Vagina (tissue), 2 donors: ENCODE measurements around the gene F11. TPM values are rescaled to one million over a fixed set of nuclear protein-coding genes. Genes with fewer than 3 reads are reported as not detected.

ENCODE experiments used
- DNase-seq, 2 donors: peaks; one replicate each; pipeline ENCODE4 v3.0.0-alpha.2; 2017; ENCODE audit errors: extremely low spot score in 2 of 2
- H3K27ac ChIP-seq: fragments of 200-600 bp; sonication (generic); one replicate; pipeline ENCODE4 v1.5.1; 2019
- H3K27me3 ChIP-seq: fragments of 200-600 bp; sonication (generic); one replicate; pipeline ENCODE4 v1.5.1; 2019
- H3K36me3 ChIP-seq, 2 donors: fragments of 200-600 bp; sonication (generic); one replicate each; pipeline ENCODE4 v1.5.1; 2017 to 2019
- H3K4me1 ChIP-seq: fragments of 200-600 bp; sonication (generic); one replicate; pipeline ENCODE4 v1.5.1; 2019
- H3K4me3 ChIP-seq, 2 donors: fragments of 200-600 bp; sonication (generic); 1 replicate in 1 of 2; 2 replicates in 1 of 2; pipeline ENCODE4 v1.5.1; 2016 to 2019
- H3K9me3 ChIP-seq: fragments of 200-600 bp; sonication (generic); one replicate; pipeline ENCODE4 v1.5.1; 2019
- POLR2A ChIP-seq, 2 donors: fragments of 450-650 bp; IDR thresholded peaks; one replicate each; pipeline ENCODE4 v1.6.1; 2017; ENCODE audit warnings: antibody characterized with exemption in 2 of 2, mild to moderate bottlenecking in 2 of 2, moderate library complexity in 2 of 2
- POLR2AphosphoS5 ChIP-seq, 2 donors: sonication (generic); formaldehyde crosslinking; IDR thresholded peaks; one replicate each; pipeline ENCODE4 v1.9.0; 2017; ENCODE audit warnings: antibody characterized with exemption in 2 of 2, mild to moderate bottlenecking in 2 of 2, low read depth in 1 of 2; ENCODE audit not compliant: insufficient read depth in 1 of 2
- intact Hi-C: fragments of 100-400 bp; cut with DNase I; formaldehyde crosslinking; loops from one replicate; pipeline ENCODE4 v1.15.1; 2023
- total RNA-seq: library from RNA; depleted of rRNA; stranded (reverse); fragments of >200 nt; gene quantifications from one replicate; pipeline ENCODE4 v1.2.3, GENCODE V29; 2016
- TF ChIP-seq, protein P1 (sequence below), 3 experiments: fragments of 450-650 bp in 2 of 3; fragments of 200-600 bp in 1 of 3; sonication (generic) in 1 of 3; IDR thresholded peaks; one replicate each; pipeline ENCODE4 v1.5.1; 2017 to 2019; ENCODE audit warnings: antibody characterized with exemption in 3 of 3, mild to moderate bottlenecking in 2 of 3, moderate library complexity in 2 of 3

The F11 gene
- not detected for total RNA-seq

DNA sequence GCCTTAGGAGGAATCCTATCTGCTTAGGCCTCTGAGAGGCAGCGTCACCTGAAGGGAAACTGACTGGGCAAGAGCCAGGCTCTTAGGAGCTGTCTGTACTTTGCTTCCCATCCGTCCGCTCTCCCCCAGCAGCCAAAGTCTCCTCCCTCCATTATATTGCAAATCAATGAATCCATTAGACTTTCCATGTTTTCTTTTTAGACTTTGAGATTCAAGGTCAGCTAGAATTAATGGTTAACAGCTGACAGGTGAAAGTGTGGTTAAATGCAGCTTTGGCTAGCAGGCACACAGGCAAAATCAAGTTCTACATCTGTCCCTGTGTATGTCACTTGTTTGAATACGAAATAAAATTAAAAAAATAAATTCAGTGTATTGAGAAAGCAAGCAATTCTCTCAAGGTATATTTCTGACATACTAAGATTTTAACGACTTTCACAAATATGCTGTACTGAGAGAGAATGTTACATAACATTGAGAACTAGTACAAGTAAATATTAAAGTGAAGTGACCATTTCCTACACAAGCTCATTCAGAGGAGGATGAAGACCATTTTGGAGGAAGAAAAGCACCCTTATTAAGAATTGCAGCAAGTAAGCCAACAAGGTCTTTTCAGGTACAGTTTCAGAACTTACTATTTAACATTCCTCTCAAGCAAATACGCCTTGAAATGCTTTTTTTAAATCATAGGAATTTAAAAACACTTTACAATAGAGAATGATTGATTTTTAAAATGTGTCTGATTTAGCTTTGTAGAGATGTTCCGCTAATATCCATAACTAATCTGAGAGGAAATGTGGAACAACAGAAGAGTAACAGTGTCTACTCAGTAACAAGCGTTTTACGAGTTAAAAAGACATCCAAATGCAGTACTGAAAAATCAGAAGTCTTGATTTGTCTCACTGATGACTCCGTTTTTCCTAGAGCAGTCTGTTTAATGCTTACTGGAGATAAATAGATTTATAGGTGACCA, at the start of gene F11:
Gene F11 (plus strand): TSS at position 507 of the 970 bp plus-strand sequence. CDS start 948 bp downstream, outside the sequence.
- no peaks in the 10 kb centered on the region for H3K27me3 ChIP-seq
- intact Hi-C loops: no loop called here
- H3K4me1 ChIP-seq: no peaks in the 10 kb centered on the region
- no peak within 1 kb of the TSS for H3K4me3 ChIP-seq
- H3K9me3 ChIP-seq: no peaks in the 10 kb centered on the region
- H3K36me3 ChIP-seq: no peaks in the 10 kb centered on the region
- DNase-seq: no peak
- H3K27ac ChIP-seq: no peak within 1 kb of the TSS
- no peak for TF ChIP-seq POLR2A (IDR thresholded peaks at IDR 0.05)
- no peak for TF ChIP-seq POLR2AphosphoS5 (IDR thresholded peaks at IDR 0.05; ENCODE audit: insufficient read depth in 1 of 2, low read depth in 1 of 2)
- TF ChIP-seq, protein P1, sequence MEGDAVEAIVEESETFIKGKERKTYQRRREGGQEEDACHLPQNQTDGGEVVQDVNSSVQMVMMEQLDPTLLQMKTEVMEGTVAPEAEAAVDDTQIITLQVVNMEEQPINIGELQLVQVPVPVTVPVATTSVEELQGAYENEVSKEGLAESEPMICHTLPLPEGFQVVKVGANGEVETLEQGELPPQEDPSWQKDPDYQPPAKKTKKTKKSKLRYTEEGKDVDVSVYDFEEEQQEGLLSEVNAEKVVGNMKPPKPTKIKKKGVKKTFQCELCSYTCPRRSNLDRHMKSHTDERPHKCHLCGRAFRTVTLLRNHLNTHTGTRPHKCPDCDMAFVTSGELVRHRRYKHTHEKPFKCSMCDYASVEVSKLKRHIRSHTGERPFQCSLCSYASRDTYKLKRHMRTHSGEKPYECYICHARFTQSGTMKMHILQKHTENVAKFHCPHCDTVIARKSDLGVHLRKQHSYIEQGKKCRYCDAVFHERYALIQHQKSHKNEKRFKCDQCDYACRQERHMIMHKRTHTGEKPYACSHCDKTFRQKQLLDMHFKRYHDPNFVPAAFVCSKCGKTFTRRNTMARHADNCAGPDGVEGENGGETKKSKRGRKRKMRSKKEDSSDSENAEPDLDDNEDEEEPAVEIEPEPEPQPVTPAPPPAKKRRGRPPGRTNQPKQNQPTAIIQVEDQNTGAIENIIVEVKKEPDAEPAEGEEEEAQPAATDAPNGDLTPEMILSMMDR (IDR thresholded peaks at IDR 0.05): no peak

DNA sequence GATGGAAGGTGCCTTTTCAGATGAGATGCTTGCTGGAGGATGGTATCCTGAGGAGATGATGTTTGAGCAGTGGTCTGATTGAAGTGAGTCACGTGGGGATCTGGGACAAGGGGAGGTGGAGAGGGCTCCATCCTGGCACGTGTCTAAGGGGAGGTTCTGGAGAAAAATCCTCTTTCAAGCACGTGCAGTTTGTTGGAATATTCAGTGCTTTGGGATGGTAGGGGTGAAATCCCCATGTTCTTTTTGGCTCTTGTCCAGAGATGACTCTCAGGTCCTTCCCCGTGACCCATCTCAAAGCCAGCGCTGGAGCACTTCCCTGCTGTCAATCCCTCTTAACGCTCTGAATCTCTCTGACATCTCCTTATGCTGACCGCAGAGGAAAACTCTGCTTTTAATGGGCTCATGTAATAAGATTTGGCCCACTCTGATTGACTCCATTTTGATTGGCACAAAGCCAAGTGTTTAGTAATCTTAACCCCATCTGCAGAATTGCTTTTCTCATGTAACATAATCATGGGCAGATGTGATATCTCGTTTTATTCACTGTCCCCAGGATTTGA, 49.4 kb upstream of the F11 start:
- TF ChIP-seq POLR2A (IDR thresholded peaks at IDR 0.05) (no peak), POLR2AphosphoS5 (IDR thresholded peaks at IDR 0.05; ENCODE audit: insufficient read depth in 1 of 2, low read depth in 1 of 2) (no peak)
- TF ChIP-seq, protein P1 (IDR thresholded peaks at IDR 0.05): no peak
- no peak overlapping the region for H3K27ac ChIP-seq
- no peaks in the 10 kb centered on the region for H3K4me1 ChIP-seq
- H3K36me3 ChIP-seq: no peaks in the 10 kb centered on the region
- DNase-seq: no peak
- H3K4me3 ChIP-seq: no peak overlapping the region
- no peaks in the 10 kb centered on the region for H3K27me3 ChIP-seq
- intact Hi-C loops: no loop called here
- no peaks in the 10 kb centered on the region for H3K9me3 ChIP-seq

DNA sequence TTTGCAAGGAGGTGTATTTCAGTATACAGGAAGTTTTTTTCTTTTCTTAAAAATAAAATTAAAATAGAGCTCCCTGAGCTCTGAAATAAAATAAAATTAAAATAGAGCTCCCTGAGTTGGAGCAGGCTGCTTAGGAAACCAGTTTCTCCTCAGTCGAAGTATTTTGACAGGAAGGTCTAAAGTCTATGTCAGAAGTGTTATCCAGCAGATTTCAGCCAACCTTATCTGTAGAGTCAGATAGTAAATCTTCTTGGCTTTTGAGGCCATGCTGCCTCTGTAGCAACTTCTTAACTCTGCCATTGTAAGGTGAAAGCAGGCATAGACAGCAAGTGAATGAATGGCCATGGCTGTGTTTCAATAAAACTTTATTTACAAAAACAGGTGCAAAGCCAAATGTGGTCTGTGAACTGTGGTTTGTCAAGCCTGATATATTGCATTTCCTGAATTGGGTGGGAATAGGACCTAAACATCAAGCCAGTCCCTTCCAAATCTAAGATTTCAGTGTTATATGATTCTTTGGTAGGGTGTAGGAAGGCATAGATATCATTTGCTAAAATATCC, 48.2 kb upstream of the F11 start:
- no peak for DNase-seq
- no peak overlapping the region for H3K27ac ChIP-seq
- no peak overlapping the region for H3K4me3 ChIP-seq
- TF ChIP-seq, protein P1 (IDR thresholded peaks at IDR 0.05): no peak
- TF ChIP-seq POLR2A (IDR thresholded peaks at IDR 0.05): no peak
- no peak for TF ChIP-seq POLR2AphosphoS5 (IDR thresholded peaks at IDR 0.05; ENCODE audit: insufficient read depth in 1 of 2, low read depth in 1 of 2)
- H3K4me1 ChIP-seq: no peaks in the 10 kb centered on the region
- no peaks in the 10 kb centered on the region for H3K9me3 ChIP-seq
- no peaks in the 10 kb centered on the region for H3K27me3 ChIP-seq
- intact Hi-C loops: no loop called here
- no peaks in the 10 kb centered on the region for H3K36me3 ChIP-seq

DNA sequence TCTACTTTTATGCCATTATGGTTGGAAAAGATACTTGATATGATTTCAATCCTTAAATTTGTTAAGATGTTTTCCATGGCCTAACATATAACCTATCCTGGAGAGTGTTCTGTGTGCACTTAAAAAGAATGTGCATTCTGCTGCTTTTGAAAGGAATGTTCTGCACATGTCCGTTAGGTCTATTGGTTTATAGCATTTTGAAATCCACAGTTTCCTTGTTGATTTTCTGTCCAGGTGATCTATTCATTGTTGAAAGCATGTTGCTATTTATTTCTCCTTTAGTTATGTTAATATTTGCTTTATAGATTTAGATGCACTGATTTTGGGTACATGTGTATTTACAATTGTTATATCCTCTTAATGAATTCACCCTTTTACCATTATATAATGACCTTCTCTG, 44.4 kb upstream of the F11 start:
- TF ChIP-seq POLR2A (IDR thresholded peaks at IDR 0.05) (no peak), POLR2AphosphoS5 (IDR thresholded peaks at IDR 0.05; ENCODE audit: insufficient read depth in 1 of 2, low read depth in 1 of 2) (no peak)
- TF ChIP-seq, protein P1 (IDR thresholded peaks at IDR 0.05): no peak
- DNase-seq: no peak
- Histone ChIP-seq H3K36me3 (no peaks in the 10 kb centered on the region), H3K9me3 (no peaks in the 10 kb centered on the region), H3K4me3 (no peak overlapping the region), H3K4me1 (no peaks in the 10 kb centered on the region), H3K27ac (no peak overlapping the region), H3K27me3 (no peaks in the 10 kb centered on the region)
- intact Hi-C loops: no loop called here
